HG03135 (cell line): ENCODE data around the gene AOPEP.
"Not testable (repeated sequence)": the region's sequence is repeated elsewhere in the genome, so short reads cannot be mapped to it uniquely, and the experiment has no call there.

Experiments
- ATAC-seq: cut with Tn5 transposase; IDR thresholded peaks from one replicate; pipeline ENCODE4 v1.9.1; 2021; ENCODE audit warnings: mild to moderate bottlenecking, moderate library complexity; ENCODE audit not compliant: unreplicated experiment

The AOPEP gene

GRCh38 chr9:95004411-95005277, 278.1 kb downstream of the AOPEP start:
- peak; percentile 64 for ATAC-seq

- ATAC-seq = peak; percentile 29
Measured at GRCh38 chr9:95005278-95006143, 279.0 kb downstream of the AOPEP start.

- ATAC-seq = no peak
Measured at GRCh38 chr9:95007226-95007869, 280.8 kb downstream of the AOPEP start.

- no peak for ATAC-seq
Measured at GRCh38 chr9:95008151-95008771, 281.8 kb downstream of the AOPEP start.

- ATAC-seq = no peak
Measured at GRCh38 chr9:95009459-95009858, 283.0 kb downstream of the AOPEP start.

- no peak for ATAC-seq
Measured at GRCh38 chr9:95010431-95010838, 283.9 kb downstream of the AOPEP start.

GRCh38 chr9:95012035-95012708, 285.7 kb downstream of the AOPEP start:
- ATAC-seq = no peak

- no peak for ATAC-seq
Measured at GRCh38 chr9:95012902-95013301, 286.4 kb downstream of the AOPEP start.

- no peak for ATAC-seq
Measured at GRCh38 chr9:95014917-95015316, 288.4 kb downstream of the AOPEP start.

- ATAC-seq = no peak
Measured at GRCh38 chr9:95015569-95015968, 289.1 kb downstream of the AOPEP start.

GRCh38 chr9:95017062-95017461, 290.6 kb downstream of the AOPEP start:
- ATAC-seq = no peak

GRCh38 chr9:95017661-95018060, 291.2 kb downstream of the AOPEP start:
- ATAC-seq = no peak

- no peak for ATAC-seq
Measured at GRCh38 chr9:95018099-95018936, 291.8 kb downstream of the AOPEP start.

GRCh38 chr9:95020644-95021043, 294.1 kb downstream of the AOPEP start:
- not testable (repeated sequence) for ATAC-seq

- ATAC-seq = no peak
Measured at GRCh38 chr9:95021166-95021886, 294.8 kb downstream of the AOPEP start.

GRCh38 chr9:95022657-95023056, 296.2 kb downstream of the AOPEP start:
- no peak for ATAC-seq

- no peak for ATAC-seq
Measured at GRCh38 chr9:95023217-95024003, 296.9 kb downstream of the AOPEP start.

GRCh38 chr9:95024097-95024671, 297.7 kb downstream of the AOPEP start:
- ATAC-seq = no peak
